ENCODE measurements around the gene TAF11L3.
"Not testable (repeated sequence)": the region's sequence is repeated elsewhere in the genome, so short reads cannot be mapped to it uniquely, and the experiment has no call there.

The TAF11L3 gene

DNA sequence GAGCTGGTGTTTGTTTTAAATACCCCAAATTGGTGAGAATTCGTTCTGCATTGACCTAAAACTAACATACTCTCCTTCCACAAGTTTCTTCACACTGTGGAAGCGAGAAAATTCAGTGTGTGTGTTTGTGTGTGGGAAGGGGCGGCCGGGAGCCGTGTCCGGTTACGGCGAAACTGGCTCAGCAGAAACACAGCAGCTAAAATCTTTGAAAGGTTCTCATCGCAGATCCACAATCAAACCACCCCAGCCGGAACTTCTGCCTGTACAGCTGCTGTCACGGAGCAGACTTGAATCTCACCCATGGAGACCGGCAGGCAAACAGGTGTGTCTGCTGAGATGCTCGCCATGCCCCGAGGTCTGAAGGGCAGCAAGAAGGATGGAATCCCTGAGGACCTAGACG is at the start of gene TAF11L3:
TAF11L3 (plus strand) TSS at position 301 of the 400 bp plus-strand sequence.
- DNase-seq: not testable (repeated sequence)

DNA sequence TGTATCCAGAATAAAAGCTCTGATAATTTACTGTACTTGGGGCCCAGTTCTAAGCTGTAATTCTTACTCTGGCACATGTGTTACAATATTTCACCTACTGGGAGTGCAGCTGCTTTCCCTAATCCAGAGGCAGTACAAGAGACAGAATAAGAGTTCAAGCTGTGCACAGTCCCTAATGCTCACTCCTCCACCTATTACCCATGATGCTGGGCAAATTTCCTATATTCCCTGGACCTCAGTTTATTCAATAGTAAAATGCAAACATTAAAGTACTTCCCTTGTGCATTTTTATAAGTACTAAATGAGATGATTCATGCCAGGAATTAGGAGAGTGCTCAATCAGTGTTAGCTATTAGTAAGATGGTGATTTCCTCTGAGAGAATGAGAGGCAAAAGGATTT is 48.1 kb upstream of the TAF11L3 start:
- peak; percentile 7 for DNase-seq

DNA sequence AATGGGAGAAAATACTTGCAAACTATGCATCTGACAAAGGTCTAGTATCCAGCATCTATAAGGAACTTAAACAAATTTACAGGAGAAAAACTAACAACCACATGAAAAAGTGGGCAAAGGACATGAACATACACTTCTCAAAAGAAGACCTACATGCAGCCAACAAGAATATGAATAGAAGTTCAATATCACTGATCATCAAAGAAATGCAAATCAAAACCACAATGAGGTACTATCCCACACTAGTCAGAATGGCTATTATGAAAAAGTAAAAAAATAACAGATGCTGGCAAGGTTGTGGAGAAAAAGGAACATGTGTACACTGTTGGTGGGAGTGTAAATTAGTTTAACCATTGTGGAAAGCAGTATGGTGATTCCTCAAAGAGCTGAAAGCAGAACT is 43.1 kb upstream of the TAF11L3 start:
- DNase-seq: not testable (repeated sequence)

DNA sequence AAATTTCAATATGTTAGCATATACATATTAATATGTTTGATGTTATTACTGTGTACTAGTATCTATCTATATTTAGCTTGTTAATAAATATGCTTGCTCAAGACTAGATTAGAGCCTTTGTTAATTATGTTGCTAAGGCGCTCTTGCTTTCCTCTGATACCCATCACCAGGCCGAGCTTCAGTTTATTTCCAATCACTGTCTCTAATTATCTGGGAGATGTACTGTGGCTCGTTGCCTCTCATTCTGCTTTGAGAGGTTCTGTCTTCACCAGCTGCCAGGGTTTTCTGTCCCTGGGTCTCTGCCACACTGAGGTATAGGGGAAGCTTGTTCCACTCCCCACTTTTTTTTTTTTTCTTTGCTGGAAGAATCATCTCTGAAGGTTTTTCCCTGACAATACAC is 41.1 kb upstream of the TAF11L3 start:
- peak; percentile 29 for DNase-seq

DNA sequence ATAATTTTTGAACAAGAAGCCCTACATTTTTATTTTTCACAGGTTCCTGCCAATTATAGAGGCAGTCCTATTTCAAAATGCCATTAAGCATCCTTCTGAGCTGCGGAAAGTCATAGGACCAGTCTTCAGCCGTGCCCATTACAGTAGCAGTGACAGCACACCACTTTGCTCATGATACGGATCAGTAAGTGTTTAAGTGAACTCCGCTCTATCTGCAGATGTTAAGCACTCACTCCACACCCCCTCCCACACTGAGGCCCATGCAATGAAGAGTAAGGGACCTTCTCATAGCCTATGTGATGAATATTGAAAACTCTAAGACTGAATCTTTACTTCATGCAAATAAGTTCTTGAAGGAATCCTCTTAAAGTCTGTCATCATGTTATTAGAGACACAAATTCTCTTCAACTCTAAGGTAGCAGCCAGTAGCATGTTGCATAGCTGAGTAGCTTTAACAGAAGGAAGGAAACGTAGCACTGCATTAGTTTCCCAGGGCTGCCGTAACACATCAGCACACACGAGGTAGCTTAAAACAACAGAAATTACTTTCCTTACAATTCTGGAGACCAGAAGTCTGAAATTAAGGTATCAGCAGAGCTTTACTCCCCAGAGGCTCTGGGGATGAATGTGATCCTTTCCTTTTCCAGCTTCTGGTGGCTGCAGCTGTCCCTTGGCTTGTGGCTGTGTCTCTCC is 40.4 kb upstream of the TAF11L3 start:
- DNase-seq: peak; percentile 30

DNA sequence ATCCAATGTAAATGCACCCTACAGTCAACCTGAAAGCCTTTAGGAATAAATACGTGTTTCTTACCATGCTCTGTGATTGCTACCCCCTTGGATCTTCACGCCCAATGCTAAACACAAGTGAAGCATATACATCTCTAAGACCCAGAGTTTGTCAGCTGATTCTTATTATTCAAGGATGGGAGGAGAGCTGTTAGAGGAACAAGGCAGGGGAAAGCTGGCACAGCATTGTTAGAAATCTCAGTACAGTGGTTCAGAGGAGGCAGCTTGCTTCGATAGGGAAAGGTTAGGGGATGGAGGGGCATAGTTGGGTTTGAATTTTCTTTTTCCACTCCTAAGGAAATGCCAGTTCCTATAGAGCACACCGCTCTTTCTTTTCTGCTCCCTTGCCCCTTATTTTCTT is 36.8 kb upstream of the TAF11L3 start:
- no peak for DNase-seq

DNA sequence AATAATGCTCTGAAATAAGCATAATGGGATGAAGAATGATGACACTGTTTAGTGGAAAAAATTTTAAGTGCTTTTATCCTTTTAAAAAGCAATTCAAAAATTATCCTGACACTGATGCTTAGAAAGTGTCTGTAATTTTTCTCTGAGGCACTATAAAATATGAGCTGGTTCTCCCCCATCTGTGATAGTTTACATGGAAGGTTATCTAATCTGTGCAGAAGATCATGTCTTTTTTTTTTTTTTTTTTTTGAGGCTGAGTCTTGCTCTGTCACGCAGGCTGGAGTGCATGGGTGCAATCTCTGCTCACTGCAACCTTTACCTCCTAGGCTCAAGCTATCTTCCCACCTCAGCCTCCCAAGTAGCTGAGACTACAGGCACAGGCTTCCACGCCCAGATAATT is 35.4 kb upstream of the TAF11L3 start:
- DNase-seq: no peak

DNA sequence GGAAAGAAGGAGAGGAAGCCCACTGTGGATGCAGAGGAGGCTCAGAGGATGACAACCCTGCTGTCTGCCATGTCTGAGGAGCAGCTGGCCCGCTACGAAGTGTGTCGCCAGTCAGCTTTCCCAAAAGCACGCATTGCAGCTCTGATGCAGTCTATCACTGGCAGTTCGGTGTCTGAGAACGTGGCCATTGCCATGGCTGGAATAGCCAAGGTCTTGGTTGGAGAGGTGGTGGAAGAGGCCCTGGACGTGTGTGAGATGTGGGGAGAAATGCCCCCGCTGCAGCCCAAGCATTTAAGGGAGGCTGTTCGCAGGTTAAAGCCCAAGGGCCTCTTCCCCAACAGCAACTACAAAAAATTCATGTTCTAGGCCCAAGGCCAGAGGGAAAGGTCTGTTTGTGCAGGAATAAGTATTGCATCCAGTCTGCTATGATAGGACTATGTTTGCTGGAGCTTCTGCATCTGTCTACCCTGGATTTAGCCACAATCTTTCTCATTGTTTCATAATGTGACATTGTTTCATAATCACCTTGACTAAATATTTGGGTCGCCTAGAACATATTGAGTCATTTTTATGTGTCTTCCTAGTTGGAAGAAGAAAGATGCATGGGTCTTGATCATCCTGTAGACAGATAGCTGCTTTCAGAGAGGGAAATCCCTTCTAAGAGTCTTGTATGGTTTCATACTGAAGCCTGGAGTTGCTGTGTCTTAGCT is 31.5 kb upstream of the TAF11L3 start:
- DNase-seq: not testable (repeated sequence)

DNA sequence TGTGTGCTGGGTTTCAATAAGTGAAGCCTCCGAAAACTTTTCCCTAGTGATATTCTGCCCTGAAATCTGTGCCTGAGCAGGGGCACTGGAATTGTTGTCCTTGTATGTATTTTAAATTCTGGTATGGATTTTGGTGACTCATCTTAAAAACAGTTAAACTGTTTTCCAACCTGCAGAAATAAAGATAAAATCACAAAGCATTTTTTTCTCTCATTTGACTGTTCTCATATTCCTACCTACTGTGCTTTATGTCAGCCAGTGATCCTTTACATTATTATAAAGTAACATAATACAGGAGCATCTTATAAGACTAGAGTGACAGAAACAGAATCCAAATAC is 31.0 kb upstream of the TAF11L3 start:
- DNase-seq: no peak

DNA sequence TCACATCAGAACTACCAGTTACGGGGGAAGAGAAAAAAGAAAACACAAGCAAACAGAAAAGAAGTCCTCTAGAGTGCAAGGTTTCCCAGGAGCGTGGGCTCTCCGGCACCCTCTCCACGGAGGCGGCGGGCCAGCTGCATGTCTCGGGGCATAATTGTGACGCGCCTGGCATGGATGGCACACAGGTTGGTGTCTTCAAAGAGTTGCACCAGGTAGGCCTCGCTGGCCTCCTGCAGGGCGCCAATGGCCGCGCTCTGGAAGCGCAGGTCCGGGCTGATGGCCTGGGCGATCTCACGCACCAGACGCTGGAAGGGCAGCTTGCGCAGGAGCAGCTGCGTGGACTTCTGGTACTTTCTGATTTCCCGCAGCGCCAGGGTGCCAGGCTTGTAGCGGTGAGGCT is 26.9 kb upstream of the TAF11L3 start:
- not testable (repeated sequence) for DNase-seq

DNA sequence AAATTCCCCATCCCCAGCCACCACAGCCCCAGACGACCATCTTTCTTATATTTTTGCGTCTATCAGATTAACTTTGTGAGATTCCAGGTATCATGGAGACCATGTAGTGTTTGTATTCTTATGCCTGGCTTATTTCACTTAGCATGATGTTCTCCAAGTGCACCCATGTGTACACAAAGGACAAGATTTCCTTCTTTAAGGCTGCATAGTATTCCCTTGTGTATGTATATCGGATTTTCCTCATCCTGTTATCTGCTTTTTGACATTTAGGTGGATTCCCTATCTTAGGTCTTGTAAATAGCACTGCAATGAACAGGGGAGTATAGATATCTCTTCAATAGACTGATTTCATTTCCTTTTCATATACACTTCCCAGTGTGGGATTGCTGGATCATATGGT is 25.4 kb upstream of the TAF11L3 start:
- no peak for DNase-seq

DNA sequence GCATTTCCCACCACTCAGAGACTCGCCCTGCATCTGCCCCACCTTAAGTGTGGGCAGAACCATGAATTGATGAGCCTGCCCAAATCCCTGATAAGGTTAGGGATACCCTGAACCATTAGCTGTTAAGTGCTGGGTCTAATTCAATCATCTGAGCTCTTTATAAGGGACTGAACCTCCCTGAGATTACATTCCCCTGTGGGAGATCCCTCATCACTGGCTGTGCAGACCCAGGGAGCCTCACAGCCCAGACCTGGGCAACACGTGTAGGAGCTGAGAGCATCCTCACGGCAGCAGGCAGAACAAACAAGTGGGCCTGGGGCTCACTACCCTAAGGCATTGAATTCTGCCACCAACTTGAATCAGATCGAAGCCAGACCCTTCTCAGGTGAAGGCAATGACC is 20.7 kb upstream of the TAF11L3 start:
- no peak for DNase-seq

DNA sequence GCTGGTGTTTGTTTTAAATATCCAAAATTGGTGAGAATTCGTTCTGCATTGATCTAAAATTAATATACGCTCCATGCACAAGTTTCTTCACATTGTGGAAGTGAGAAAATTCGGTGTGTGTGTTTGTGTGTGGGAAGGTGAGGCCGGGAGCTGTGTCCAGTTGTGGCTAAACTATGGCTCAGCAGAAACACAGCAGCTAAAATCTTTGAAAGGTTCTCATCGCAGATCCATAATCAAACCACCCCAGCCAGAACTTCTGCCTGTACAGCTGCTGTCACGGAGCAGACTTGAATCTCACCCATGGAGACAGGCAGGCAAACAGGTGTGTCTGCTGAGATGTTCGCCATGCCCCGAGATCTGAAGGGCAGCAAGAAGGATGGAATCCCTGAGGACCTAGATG is 20.2 kb upstream of the TAF11L3 start, which contains the start of gene TAF11L2:
TAF11L2 (plus strand) TSS at position 301 of the 400 bp plus-strand sequence.
- DNase-seq: not testable (repeated sequence)

DNA sequence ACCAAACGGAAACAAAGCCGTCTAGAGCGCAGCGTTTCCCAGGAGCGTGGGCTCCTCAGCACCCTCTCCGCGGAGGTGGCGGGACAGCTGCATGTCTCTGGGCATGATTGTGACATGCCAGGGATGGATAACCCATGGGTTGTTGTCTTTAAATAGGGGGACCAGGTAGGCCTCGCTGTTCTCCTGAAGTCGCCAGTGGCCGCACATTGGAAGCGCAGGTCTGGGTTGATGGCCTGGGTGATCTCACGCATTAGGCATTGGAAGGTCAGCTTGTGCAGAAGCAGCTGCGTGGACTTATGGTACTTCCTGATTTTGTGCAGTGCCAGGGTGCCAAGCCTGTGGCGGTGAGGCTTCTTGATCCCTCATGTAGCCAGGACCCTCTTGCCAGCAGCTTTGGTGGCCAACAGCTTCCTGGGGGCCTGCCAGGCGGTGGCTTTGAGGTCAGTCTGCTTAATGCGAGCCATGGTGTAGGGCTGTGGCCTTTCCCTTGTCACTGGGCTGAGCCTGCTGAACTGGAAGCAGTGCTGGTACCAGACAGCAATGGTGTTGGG is 6.3 kb upstream of the TAF11L3 start:
- DNase-seq: no peak

DNA sequence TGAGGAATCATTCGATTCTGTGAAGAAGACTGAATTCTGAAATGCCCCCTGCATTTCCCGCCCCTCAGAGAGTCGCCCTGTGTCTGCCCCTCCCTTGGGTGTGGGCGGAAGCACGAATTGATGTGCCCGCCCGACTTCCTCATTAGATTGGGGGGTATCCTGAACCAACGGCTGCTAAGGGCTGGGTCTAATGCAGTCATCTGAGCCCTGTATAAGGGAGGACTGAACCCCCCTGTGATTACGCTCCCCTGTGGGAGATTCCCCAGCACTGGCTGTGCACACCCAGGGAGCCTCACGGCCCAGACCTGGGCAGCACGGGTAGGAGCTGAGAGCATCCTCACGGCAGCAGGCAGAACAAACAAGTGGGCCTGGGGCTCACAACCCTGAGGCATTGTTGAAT is 641 bp upstream of the TAF11L3 start:
- DNase-seq: not testable (repeated sequence)

DNA sequence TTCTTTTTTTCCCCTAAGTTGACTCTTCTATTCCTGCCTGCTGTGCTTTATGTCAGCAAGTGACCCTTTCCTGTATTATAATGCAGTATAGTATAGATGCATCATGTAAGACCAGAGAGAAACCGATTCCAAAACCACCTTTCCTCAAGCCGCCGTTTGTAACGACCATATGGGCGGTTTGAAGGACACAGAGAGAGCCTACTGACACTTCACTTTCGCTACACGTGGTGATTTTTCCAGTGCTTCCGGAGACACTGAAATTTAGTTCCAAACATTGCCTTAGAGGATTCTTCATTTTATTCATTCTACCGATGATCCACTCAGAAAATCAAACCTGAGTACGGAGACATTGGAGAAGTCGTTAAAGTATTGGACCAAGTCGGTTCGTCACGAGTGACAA is 1.3 kb downstream of the TAF11L3 start:
- not testable (repeated sequence) for DNase-seq

DNA sequence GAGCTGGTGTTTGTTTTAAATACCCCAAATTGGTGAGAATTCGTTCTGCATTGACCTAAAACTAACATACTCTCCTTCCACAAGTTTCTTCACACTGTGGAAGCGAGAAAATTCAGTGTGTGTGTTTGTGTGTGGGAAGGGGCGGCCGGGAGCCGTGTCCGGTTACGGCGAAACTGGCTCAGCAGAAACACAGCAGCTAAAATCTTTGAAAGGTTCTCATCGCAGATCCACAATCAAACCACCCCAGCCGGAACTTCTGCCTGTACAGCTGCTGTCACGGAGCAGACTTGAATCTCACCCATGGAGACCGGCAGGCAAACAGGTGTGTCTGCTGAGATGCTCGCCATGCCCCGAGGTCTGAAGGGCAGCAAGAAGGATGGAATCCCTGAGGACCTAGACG is 3.3 kb downstream of the TAF11L3 start, which contains the start of gene TAF11L4:
TAF11L4 (plus strand) TSS at position 301 of the 400 bp plus-strand sequence.
- not testable (repeated sequence) for DNase-seq

DNA sequence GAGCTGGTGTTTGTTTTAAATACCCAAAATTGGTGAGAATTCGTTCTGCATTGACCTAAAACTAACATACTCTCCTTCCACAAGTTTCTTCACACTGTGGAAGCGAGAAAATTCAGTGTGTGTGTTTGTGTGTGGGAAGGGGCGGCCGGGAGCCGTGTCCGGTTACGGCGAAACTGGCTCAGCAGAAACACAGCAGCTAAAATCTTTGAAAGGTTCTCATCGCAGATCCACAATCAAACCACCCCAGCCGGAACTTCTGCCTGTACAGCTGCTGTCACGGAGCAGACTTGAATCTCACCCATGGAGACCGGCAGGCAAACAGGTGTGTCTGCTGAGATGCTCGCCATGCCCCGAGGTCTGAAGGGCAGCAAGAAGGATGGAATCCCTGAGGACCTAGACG is 6.8 kb downstream of the TAF11L3 start, which contains the start of gene TAF11L5:
TAF11L5 (plus strand) TSS at position 301 of the 400 bp plus-strand sequence.
- DNase-seq: not testable (repeated sequence)

DNA sequence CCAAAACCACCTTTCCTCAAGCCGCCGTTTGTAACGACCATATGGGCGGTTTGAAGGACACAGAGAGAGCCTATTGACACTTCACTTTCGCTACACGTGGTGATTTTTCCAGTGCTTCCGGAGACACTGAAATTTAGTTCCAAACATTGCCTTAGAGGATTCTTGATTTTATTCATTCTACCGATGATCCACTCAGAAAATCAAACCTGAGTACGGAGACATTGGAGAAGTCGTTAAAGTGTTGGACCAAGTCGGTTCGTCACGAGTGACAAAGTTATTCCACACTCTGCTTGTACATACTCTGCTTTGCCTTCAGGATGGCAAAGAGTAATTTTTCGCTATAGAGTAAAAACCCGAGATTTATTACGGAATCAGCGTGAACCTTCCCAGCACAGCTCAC is 8.3 kb downstream of the TAF11L3 start:
- not testable (repeated sequence) for DNase-seq

DNA sequence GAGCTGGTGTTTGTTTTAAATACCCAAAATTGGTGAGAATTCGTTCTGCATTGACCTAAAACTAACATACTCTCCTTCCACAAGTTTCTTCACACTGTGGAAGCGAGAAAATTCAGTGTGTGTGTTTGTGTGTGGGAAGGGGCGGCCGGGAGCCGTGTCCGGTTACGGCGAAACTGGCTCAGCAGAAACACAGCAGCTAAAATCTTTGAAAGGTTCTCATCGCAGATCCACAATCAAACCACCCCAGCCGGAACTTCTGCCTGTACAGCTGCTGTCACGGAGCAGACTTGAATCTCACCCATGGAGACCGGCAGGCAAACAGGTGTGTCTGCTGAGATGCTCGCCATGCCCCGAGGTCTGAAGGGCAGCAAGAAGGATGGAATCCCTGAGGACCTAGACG is 10.2 kb downstream of the TAF11L3 start, which contains the start of gene TAF11L6:
TAF11L6 (plus strand) TSS at position 301 of the 400 bp plus-strand sequence.
- DNase-seq: not testable (repeated sequence)

Measured in NCI-H524 treated with DMSO at 0.1 percent for 48 hours (cell line).